ENCODE data around the gene RIN3.

GRCh38 chr14:92692822-92693226, 179.2 kb downstream of the RIN3 start:
- TF ChIP-seq POLR2AphosphoS5 (IDR thresholded peaks at IDR 0.05) = peak in 2 of 4 donors; percentile 7 to 30
- no peak for TF ChIP-seq CTCF (IDR thresholded peaks at IDR 0.05)
- no peak for TF ChIP-seq POLR2A (IDR thresholded peaks at IDR 0.05)
- TF ChIP-seq EP300 (IDR thresholded peaks at IDR 0.05) = no peak
